HEK293 (cell line): ENCODE results near the gene PLLP.

ENCODE experiments used
- CTCF ChIA-PET: fragments of 350-600 bp; formaldehyde crosslinking; extraction: SDS; loops from one replicate; lab custom pipeline; 2021; ENCODE audit warnings: antibody characterized with exemption; lab: Yijun Ruan, JAX
- POLR2A ChIA-PET: fragments of 300-600 bp; formaldehyde crosslinking; extraction: SDS; loops from one replicate; lab custom pipeline; 2020; ENCODE audit warnings: antibody characterized with exemption, inconsistent platforms; lab: Yijun Ruan, JAX
- H3K27ac ChIP-seq: fragments of 200-500 bp; sonication (Bioruptor generic); 2 replicates; pipeline ENCODE4 v1.5.1; 2014; ENCODE audit warnings: low read depth, low read length, control low read depth, inconsistent platforms; ENCODE audit errors: extremely low read depth
- H3K36me3 ChIP-seq, 2 experiments: fragments of 200-500 bp in 1 of 2; sonication (Bioruptor generic) in 1 of 2; 1 replicate in 1 of 2; 2 replicates in 1 of 2; pipeline ENCODE4 v1.5.1; 2014 to 2017; ENCODE audit warnings: inconsistent platforms in 2 of 2, low read length in 2 of 2; ENCODE audit not compliant: control insufficient read depth in 2 of 2, insufficient read depth in 1 of 2
- H3K4me1 ChIP-seq: fragments of 200-500 bp; sonication (Bioruptor generic); 2 replicates; pipeline ENCODE4 v1.5.1; 2014; ENCODE audit warnings: mild to moderate bottlenecking, low read length, inconsistent platforms; ENCODE audit not compliant: control insufficient read depth, insufficient read depth
- H3K4me3 ChIP-seq: 2 replicates; pipeline ENCODE4 v1.5.1; 2011; ENCODE audit warnings: low read depth, mild to moderate bottlenecking, control low read depth, low read length, moderate library complexity
- H3K9me3 ChIP-seq: fragments of 200-500 bp; sonication (Bioruptor generic); 2 replicates; pipeline ENCODE4 v1.5.1; 2014; ENCODE audit warnings: low read depth, low read length, inconsistent platforms; ENCODE audit not compliant: control insufficient read depth, insufficient read depth
- HOXC10 ChIP-seq: sonication (generic); formaldehyde crosslinking; IDR thresholded peaks from 2 replicates; pipeline ENCODE4 v1.8.1; 2023; ENCODE audit warnings: mild to moderate bottlenecking, missing genetic modification reagents
- PRDM1 ChIP-seq: fragments of 450-650 bp; formaldehyde crosslinking; IDR thresholded peaks from 2 replicates; pipeline ENCODE4; 2016; ENCODE audit warnings: missing biosample characterization, missing genetic modification characterization
- PRDM10 ChIP-seq: fragments of 450-650 bp; formaldehyde crosslinking; IDR thresholded peaks from 2 replicates; pipeline ENCODE4 v1.5.1; 2016; ENCODE audit warnings: missing biosample characterization, missing genetic modification characterization
- REPIN1 ChIP-seq: fragments of 450-650 bp; formaldehyde crosslinking; IDR thresholded peaks from 2 replicates; pipeline ENCODE4 v1.5.1; 2017; ENCODE audit warnings: missing biosample characterization, missing genetic modification characterization, low read depth
- REST ChIP-seq: fragments of 450-650 bp; formaldehyde crosslinking; IDR thresholded peaks from 2 replicates; pipeline ENCODE4 v1.5.1; 2016; ENCODE audit warnings: missing biosample characterization, missing genetic modification characterization
- ZNF132 ChIP-seq: fragments of 450-650 bp; formaldehyde crosslinking; IDR thresholded peaks from 2 replicates; pipeline ENCODE4 v1.5.1; 2017; ENCODE audit warnings: missing biosample characterization, missing genetic modification characterization, borderline replicate concordance
- ZNF16 ChIP-seq: fragments of 450-650 bp; formaldehyde crosslinking; IDR thresholded peaks from 2 replicates; pipeline ENCODE4 v1.5.1; 2016; ENCODE audit warnings: low read depth, missing biosample characterization, missing genetic modification characterization
- ZNF248 ChIP-seq: fragments of 450-650 bp; formaldehyde crosslinking; IDR thresholded peaks from 2 replicates; pipeline ENCODE4 v1.5.1; 2017; ENCODE audit warnings: missing biosample characterization, missing genetic modification characterization
- ZNF311 ChIP-seq: fragments of 450-650 bp; formaldehyde crosslinking; IDR thresholded peaks from 2 replicates; pipeline ENCODE4 v1.5.1; 2017; ENCODE audit warnings: missing biosample characterization, missing genetic modification characterization, borderline replicate concordance
- ZNF488 ChIP-seq: fragments of 450-650 bp; formaldehyde crosslinking; IDR thresholded peaks from 2 replicates; pipeline ENCODE4 v1.5.1; 2016; ENCODE audit warnings: missing biosample characterization, missing genetic modification characterization
- ZNF549 ChIP-seq: fragments of 450-650 bp; IDR thresholded peaks from 2 replicates; pipeline ENCODE4 v1.5.1; 2018; ENCODE audit warnings: missing biosample characterization, missing genetic modification characterization, mild to moderate bottlenecking, inconsistent platforms, moderate library complexity
- ZNF558 ChIP-seq: fragments of 450-650 bp; formaldehyde crosslinking; IDR thresholded peaks from 2 replicates; pipeline ENCODE4 v1.5.1; 2016; ENCODE audit warnings: missing biosample characterization, missing genetic modification characterization
- ZNF623 ChIP-seq: fragments of 450-650 bp; formaldehyde crosslinking; IDR thresholded peaks from 2 replicates; pipeline ENCODE4 v1.5.1; 2016; ENCODE audit warnings: missing biosample characterization, missing genetic modification characterization
- TF ChIP-seq, protein P1 (sequence below): fragments of 450-650 bp; formaldehyde crosslinking; IDR thresholded peaks from 2 replicates; pipeline ENCODE4 v1.5.1; 2016; ENCODE audit warnings: missing biosample characterization, missing genetic modification characterization, borderline replicate concordance
- TF ChIP-seq, protein P2 (sequence below): fragments of 450-650 bp; formaldehyde crosslinking; IDR thresholded peaks from 2 replicates; pipeline ENCODE4 v1.5.1; 2017; ENCODE audit warnings: missing biosample characterization, mild to moderate bottlenecking, missing genetic modification characterization, moderate library complexity

Gene PLLP

DNA sequence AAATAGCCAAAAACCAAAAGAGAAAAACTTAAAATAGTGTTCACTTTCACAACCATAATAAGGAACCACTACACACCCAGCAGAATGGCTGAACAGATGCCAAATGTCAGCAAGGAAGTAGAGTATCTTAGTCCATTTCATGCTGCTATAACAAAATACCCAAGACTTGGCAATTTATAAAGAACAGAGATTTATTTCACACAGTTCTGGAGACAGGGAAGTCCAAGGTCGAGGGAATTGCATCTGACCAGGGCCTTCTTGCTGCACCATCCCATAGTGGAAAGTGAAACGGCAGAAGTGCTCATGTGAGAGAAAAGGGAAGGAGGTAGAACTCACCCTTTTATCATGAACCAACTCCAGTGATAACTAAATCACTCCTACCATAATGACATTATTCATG is 40.3 kb upstream of the PLLP start (continued):
- TF ChIP-seq, protein P1, sequence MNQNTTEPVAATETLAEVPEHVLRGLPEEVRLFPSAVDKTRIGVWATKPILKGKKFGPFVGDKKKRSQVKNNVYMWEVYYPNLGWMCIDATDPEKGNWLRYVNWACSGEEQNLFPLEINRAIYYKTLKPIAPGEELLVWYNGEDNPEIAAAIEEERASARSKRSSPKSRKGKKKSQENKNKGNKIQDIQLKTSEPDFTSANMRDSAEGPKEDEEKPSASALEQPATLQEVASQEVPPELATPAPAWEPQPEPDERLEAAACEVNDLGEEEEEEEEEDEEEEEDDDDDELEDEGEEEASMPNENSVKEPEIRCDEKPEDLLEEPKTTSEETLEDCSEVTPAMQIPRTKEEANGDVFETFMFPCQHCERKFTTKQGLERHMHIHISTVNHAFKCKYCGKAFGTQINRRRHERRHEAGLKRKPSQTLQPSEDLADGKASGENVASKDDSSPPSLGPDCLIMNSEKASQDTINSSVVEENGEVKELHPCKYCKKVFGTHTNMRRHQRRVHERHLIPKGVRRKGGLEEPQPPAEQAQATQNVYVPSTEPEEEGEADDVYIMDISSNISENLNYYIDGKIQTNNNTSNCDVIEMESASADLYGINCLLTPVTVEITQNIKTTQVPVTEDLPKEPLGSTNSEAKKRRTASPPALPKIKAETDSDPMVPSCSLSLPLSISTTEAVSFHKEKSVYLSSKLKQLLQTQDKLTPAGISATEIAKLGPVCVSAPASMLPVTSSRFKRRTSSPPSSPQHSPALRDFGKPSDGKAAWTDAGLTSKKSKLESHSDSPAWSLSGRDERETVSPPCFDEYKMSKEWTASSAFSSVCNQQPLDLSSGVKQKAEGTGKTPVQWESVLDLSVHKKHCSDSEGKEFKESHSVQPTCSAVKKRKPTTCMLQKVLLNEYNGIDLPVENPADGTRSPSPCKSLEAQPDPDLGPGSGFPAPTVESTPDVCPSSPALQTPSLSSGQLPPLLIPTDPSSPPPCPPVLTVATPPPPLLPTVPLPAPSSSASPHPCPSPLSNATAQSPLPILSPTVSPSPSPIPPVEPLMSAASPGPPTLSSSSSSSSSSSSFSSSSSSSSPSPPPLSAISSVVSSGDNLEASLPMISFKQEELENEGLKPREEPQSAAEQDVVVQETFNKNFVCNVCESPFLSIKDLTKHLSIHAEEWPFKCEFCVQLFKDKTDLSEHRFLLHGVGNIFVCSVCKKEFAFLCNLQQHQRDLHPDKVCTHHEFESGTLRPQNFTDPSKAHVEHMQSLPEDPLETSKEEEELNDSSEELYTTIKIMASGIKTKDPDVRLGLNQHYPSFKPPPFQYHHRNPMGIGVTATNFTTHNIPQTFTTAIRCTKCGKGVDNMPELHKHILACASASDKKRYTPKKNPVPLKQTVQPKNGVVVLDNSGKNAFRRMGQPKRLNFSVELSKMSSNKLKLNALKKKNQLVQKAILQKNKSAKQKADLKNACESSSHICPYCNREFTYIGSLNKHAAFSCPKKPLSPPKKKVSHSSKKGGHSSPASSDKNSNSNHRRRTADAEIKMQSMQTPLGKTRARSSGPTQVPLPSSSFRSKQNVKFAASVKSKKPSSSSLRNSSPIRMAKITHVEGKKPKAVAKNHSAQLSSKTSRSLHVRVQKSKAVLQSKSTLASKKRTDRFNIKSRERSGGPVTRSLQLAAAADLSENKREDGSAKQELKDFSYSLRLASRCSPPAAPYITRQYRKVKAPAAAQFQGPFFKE (tag by site-specific recombination): no peak

DNA sequence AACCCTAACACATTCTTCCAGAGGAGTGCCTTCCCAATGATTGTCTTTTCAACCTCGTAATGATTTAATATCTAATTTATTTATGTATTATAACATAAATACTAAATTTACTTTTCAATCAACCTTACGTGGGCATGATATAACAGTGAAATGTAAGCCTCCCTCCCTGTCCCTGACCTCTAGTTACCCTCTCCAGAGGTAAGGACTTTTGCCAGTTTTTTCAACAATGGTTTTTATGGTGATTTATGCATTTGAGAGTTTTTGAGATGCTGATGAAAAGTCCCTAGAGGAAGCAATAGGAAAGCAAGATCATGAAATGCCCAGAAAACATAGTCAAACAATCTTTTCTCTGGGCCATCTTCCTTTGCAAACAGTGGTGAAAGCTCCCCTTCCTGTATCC is 35.2 kb upstream of the PLLP start:
- Histone ChIP-seq H3K4me1 (no peaks in the 10 kb centered on the region), H3K36me3 (no peaks in the 10 kb centered on the region), H3K4me3 (no peak overlapping the region), H3K9me3 (no peaks in the 10 kb centered on the region), H3K27ac (no peak overlapping the region)
- no peak for TF ChIP-seq HOXC10 (CRISPR knock-in tag)
- TF ChIP-seq REST (tag by site-specific recombination): no peak
- TF ChIP-seq PRDM10 (tag by site-specific recombination): no peak
- TF ChIP-seq, protein P2, sequence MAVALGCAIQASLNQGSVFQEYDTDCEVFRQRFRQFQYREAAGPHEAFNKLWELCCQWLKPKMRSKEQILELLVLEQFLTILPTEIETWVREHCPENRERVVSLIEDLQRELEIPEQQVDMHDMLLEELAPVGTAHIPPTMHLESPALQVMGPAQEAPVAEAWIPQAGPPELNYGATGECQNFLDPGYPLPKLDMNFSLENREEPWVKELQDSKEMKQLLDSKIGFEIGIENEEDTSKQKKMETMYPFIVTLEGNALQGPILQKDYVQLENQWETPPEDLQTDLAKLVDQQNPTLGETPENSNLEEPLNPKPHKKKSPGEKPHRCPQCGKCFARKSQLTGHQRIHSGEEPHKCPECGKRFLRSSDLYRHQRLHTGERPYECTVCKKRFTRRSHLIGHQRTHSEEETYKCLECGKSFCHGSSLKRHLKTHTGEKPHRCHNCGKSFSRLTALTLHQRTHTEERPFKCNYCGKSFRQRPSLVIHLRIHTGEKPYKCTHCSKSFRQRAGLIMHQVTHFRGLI: no peak
- no peak for TF ChIP-seq ZNF488
- no peak for TF ChIP-seq ZNF558 (tag by site-specific recombination)
- no peak for TF ChIP-seq PRDM1 (tag by site-specific recombination)
- no peak for TF ChIP-seq ZNF311 (tag by site-specific recombination)
- TF ChIP-seq ZNF16: no peak
- no peak for TF ChIP-seq REPIN1
- no peak for TF ChIP-seq ZNF623 (tag by site-specific recombination)
- TF ChIP-seq ZNF132 (tag by site-specific recombination): no peak
- no peak for TF ChIP-seq ZNF248
- no peak for TF ChIP-seq ZNF549 (tag by site-specific recombination)
- CTCF ChIA-PET: no interaction called here
- POLR2A ChIA-PET: no interaction called here
